NOMO-1 treated with dmso at 0.1 percent for 144 hours (cell line): Measurements from ENCODE around the gene NOS2.
"Not testable (repeated sequence)": the region's sequence is repeated elsewhere in the genome, so short reads cannot be mapped to it uniquely, and the experiment has no call there.

Source experiments
- DNase-seq: peaks from one replicate; lab custom pipeline; 2025; ENCODE audit not compliant: unreplicated experiment; lab: John Stamatoyannopoulos, UW

NOS2 gene

DNA sequence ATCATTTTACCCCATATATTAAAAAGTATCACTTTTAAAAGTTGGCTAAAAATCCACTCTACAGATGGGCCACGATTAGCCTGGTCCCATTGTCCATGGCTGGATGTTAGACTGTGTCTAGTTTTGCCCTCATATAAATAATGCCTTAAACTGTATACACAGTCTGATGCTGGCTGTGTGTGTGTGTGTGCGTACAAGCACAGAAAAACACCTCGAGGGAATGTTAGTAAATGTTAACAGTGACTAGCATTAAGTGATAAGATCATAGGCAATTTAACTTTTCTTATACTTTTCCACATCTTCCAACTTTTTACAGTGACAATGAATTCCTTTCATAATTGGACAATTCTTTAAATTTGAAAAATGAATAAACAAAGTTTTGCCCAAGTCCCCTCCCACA lies 8.2 kb downstream of the NOS2 start:
- DNase-seq: no peak

DNA sequence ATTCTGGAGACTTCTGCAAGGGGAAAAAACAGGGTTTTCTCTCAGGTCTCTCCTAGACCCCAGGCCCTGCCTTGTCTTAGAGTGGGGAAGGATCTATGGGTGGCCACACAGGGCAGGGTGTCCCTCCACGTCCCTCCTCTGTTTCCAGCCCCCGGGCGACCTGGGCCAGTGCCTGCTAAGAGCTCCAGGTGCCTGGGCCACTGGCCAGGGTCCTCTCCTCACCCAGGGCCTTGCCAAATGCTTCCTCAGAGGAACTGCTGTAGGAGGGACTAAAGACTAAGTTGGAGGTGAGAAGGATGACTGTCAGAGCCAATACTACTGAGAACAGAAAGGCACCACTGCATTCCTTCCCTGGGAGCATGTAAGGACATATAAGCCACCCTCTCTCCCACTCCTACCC lies 11.4 kb downstream of the NOS2 start:
- no peak for DNase-seq

DNA sequence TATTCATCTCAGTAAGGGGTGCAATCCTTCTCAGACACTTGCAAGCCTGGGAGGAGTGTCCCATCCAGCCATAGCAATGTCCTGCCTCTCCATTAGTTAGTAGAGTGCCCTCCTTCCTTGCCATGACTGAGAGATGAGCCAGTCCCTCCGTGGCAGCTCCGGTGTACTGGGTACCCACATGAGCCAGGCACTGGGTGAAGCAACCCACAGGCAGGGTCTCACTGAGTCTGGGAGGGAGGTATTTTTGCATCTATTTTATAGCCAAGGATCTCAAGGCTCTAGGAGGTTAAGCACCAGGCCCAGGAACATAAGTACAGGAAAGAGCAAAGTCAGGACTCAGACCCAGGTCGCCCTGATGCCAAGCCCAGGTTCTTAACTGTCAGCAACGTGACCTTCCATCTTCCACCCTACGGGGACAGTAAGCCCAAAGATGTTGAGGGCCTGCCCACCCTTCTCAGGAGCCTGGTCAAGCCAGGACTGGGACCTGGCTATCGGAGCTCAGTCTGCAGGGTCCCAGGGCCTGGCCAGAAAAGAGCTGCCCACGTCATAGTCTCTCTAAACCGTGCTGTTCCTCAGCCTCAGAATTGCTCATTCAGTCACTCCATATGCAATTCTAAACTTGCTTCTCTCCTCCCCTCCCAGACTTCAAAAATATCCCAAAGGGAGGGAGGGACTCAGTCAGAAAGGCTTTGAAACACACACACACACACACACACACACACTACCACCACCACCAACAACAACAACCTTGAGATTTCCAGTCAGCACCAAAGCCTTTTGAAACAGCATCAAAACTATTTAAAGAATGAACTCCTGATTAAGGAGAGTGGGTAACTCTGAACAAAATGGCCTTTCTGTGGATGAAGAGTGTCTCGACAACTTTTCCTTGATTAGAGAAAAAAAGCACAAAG lies 16.6 kb downstream of the NOS2 start:
- DNase-seq: no peak

DNA sequence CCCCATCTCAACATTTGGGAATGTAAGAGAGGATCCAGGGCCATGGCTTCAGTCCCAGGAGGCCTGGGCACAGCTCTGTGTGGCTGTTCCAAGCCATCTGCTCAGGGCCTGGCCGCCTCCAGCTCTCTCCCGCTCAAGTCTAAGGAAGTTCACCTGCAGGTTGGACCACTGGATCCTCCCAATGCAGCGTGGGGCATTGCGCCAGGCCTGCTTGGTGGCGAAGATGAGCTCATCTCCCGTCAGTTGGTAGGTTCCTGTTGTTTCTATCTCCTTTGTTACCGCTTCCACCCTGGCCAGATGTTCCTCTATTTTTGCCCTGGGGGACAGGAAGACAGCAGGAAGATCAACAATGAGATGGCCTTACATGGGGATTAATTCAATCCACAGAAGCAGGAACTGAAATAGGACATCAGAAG lies 17.5 kb downstream of the NOS2 start:
- DNase-seq: peak; percentile 41

DNA sequence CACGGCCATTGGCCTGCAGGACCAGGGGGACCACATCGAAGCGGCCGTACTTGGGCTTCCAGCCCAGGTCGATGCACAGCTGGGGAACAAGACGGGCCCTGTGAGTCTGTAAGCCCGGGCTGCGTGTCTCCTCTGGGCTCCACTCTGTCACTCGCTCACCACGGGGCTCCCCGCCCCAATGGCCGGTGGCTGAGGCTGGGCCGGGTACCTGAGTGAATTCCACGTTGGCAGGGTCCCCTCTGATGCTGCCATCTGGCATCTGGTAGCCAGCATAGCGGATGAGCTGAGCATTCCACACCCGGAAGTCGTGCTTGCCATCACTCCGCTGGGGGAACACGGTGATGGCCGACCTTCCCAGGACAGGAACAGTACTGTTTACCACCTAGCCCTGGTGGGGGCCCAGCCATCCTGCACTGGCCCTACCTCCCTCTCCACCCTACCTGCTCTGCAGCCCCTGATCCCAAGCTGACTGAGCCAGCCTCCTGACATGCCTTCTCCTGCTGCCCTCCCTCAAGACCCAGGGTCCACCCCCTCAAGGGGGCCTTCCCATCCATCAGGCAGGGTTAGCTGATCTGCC lies 19.4 kb downstream of the NOS2 start:
- no peak for DNase-seq

DNA sequence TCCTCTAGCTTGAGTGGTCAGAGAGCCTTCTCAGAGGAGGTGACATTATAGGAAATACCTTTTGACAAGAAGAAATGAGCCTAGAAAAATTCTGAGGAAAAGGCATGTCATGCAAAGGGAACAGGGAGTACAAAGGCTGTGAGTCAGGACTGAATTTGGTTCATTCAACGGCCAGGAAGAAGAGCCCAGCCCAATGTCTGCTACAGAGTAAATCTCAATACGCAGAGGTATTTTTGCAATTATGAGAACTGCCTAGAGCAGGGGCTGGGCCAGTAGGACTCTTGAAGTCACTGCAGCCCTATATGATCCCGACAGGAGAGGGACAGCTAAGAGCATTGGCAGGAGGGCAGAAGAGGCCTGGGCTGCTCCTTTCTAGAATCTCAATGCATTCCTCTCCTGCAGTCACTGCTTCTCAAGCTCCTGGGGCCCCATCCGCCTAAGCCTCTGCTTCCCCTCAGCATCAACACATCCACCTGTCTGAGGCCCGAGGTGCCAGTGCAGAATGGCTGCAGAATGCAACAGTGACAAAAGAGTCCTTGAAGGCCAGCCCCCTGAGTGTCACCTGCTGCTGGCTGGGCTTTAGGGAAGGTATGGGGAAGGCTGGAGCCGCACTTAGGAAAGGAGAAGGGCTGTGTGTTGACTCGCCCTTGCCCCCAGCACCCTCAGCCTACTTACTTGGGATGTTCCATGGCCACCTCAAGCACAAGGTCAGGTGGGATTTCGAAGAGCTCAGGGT lies 20.1 kb downstream of the NOS2 start:
- DNase-seq: no peak

DNA sequence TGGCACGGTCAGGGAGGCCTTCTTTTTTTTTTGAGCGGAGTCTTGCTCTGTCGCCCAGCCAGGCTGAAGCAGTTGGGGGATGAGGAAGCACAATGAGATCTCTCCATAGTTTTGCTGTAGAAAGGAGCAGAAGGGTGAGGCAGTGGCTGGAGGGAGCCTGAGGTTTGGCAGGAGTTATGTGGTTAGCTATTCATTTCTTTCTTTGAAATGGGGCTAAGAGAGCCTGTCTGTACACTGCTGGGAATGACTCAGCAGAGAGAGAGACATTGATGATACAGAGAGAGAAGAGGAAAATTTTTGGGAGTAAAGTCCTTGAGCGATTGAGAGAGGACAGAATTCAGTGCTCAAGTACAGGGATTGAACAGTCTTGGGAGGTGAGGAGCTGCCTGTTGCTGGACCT lies 22.1 kb downstream of the NOS2 start:
- DNase-seq: no peak

DNA sequence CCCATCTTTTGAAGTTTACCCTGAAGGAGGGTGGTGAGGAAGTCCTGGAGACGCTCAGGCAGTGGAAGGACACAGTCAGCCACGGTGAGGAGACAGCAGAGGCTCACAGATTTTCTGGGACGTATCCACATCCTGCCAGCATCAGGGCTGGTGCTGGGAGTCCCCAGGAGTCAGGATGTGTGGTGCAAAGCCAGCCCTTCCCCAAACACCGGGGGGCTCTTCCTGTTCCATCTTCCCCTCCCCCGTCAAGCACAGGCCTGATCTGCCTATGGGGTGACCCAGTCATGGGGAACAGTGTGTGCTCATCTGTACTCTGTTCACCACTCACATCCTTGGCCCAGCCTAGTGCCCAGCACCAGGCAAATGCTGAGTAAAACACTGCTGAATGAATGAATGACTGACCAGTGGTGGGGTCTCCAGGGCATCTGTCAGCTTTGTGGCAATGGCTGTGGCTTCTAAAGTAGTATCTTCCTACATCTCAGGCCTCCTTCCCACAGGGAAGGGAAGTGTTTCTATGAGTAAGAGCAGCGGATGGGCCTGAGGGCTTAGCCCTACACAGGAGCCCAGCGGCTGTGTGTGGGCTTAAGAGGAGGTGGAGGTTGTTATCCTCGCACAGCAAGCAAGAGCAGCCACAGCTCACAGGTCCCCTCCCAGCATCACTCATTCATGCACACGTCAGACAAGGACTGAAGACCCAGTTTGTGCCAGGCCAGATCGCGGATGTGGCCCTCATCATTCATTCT lies 23.3 kb downstream of the NOS2 start:
- DNase-seq: no peak

DNA sequence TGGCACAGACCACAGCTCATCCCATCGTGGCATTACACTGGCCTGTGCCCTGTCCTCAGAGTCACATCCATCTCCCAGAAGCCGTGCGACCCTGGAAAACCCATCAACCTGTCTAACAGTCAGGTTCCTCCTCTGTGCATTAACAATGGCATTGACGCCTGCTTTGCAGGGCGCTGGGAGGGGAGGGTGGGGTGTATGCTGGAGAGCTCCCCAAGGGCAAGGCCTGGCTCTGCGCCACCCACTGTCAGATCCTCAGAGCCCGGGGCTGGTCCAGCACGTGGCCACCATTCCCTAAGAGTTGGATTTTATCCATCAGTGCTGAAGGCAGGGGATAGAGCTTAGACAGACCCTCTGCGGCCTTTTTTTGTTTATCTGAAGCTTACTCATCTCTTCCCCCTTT lies 28.7 kb downstream of the NOS2 start:
- no peak for DNase-seq

DNA sequence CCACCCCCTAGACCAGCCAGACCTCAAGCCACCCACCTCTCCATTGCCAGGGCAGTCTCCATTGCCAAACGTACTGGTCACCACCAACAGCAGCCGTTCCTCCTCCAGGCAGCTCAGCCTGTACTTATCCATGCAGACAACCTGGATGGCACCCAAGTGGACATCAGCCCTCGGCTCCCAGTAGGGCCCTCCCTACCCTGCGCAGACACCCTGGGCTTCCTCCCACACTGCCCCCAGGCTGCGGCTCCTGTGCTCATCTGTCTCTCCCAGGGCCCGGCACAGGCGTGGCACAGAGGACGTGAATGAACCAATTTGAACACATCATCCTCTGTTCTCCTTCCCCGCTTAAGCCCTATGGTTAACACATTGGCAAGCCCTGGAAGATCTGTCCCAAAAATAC lies 29.5 kb downstream of the NOS2 start:
- no peak for DNase-seq

DNA sequence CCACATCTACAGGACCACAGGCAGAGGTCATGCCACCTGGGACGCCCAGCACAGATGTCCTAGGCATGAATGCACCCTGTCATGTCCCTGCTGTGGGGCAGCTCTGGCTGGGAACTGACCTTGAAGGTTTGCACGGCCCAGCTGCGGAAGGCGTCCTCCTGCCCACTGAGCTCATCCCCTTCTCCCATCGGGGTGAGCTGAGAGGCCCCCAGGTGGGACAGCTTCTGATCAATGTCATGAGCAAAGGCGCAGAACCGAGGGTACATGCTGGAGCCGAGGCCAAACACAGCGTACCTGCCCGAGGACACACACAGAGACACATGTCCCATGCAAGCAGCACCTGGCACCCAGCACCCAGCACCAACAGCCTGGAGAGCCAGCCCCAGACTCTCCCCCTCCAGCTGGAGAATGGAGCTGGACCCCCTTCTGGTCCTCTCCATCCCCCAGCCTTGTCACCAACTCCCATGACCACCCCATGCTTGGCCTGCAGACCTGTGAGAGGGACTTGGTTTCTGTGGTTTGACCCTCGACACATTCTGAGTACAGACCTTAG lies 31.4 kb downstream of the NOS2 start:
- DNase-seq: no peak

DNA sequence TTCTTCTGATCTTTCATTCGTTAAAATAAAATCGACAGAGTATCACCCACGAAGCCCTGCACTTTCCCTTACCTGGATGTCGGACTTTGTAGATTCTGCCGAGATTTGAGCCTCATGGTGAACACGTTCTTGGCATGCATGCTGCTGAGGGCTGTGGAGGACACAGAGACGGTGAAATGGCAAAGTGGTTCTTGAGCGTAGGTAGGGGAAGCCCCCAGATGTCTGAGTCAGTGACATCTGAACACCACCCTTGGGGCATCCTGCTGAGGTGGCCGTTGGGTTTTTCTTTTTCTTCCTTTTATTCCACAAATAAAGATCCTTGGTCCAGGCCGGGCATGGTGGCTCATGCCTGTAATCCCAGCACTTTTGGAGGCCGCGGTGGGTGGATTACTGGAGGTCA lies 33.9 kb downstream of the NOS2 start:
- no peak for DNase-seq

DNA sequence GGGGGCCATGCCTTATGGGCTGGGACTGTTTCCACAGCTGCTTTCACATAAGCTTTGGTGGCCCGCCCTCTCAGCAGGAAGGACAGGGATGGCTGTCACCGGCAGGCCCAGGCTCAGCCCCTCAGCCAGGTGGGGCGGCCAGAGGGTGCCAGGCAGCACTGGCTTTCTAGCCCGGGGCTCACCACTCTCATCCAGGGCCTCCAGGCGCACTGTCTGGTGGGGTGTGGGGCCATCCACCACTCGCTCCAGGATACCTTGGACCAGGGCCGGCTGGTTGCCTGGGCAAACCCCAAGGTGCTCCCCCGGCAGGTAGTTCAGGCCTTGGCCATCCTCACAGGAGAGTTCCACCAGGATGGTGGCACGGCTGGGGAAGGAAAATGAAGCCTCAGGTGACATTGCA lies 35.0 kb downstream of the NOS2 start:
- DNase-seq: no peak

DNA sequence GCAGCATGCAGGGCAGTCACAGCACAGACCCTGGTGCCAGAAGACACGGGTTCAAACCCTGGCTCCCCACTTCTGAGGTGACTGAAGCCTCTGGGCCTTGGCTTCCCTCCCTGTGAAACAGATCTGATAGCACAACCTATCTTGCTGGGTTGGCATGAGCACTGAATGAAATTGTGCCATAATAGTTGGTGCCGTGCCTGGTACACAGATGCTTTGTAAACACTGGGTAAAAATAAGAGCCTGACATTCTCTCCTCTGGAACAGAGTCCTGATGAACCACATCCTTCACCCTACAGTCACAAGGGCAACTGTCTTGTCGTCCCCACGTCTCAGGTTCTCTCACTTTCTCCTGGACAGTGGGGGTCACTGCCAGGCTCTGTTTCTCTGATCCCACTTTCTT lies 35.7 kb downstream of the NOS2 start:
- DNase-seq: no peak

DNA sequence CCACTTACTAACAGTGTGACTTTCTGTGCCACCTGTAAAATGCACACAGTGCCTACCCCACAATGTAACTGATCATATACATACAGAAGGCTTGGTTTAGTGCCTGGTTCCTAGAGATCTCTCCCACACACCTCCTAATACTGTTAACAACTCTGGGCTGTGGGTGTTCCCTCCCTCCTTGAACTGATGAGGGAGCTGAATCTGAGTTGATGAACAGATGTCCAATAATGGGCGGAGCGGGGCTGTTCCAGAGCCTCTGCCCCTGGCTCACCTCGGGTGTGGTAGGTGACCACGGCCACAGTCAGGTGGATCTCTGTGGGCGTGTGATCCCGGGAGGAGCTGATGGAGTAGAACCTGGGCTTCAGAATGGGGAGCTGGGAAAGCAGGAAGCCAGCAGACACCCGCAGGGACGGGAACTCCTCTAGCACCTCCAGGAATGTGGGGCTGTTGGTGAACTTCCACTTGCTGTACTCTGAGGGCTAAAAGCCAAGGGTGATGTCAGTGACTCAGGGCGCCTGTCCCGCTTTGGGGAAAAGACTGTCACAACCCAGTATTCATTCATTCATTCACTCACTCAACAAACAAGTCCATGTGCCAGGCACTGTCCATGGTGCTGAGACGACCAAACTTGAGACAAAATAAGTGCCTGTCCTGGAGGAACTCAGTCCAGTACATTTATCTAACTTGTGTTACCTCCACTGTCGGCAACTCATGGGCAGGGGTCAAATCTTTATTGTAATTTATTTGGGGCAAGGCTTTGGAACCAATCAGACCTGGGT lies 37.6 kb downstream of the NOS2 start:
- DNase-seq: no peak

DNA sequence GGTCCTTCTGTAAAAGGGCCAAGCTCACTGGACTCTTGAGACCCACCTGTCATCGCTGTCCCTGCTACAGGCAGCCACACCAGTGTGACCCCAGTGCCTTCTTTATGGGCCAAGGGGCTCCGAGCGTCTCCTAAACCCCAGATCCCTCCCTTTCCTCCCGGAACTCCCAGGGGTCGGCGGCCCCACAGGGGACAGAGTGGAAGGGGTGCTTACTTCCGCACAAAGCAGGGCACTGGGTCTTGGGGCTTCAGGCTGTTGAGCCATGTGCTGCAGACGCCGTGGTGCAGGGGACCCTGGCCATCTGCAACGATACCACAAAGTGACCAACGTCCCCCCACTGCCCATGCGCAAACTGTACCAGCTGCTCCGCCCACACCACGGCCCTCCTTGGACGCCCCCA lies 39.4 kb downstream of the NOS2 start:
- DNase-seq: not testable (repeated sequence)

DNA sequence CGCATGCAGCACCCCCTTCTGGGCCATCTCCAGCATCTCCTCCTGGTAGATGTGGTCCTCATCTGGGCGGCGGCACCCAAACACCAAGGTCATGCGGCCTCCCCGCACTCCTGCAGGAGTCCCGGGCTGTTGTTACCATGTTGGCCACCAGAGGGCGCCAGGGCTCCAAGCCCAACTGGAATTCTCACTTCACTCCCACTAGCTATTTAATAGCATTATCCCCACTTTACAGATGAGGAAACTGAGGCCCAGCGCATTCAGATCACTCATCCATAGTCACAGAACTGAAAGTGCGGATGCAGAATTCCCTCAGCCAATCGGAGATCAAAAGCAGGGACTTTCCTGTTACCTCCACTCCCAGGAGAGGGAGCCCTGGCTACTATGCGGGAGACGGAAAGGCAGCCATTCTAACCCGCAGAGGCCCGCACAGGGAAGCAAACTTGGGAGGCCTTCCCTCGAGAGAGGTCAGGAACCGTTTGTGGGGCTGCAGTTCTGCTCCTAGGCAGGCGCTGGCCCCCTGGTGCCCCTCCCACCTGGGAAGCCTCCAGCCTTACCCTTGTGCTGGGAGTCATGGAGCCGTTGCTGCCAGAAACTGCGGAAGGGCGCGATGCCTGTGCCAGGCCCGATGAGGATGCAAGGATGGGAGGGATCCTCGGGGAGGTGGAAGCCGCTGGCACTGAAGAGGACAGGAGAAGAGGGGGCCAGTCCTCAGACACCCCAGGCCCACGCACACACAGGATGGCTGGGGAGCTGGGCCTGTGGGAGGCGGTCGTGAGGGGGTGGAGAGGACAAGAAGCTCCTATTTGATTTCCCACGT lies 40.1 kb downstream of the NOS2 start:
- no peak for DNase-seq

DNA sequence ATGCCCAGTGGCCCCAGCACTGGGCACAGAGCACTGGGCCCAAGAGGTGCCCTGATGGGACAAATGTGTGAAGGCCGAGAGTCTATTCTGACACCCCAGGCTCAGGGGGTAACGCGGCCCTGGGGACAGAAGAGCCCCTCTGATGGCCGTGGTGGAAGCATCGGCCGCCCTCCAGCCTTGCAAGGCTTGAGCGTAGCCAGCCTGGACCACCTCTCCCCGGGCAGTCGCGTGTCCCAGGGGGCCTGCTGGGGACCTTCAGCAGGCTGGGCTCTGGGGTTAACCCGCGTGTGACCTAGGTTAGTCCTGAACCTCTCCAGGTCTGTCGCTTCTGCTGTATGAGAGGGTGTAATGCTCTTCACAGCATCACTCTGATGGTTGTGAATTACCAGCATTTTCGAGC lies 40.8 kb downstream of the NOS2 start:
- no peak for DNase-seq
